ENCODE measurements around the gene PLCD3. TPM values are rescaled to one million over a fixed set of nuclear protein-coding genes. Genes with fewer than 3 reads are reported as not detected.
A peak's percentile ranks its signal among the peaks of the same experiment; 100 is the strongest.

PLCD3 gene
- total and polyA plus RNA-seq, 2 of the 4 experiments (the other 2 are of a cell fraction) = 5.6 to 36.6 TPM

GRCh38 chr17:45123076-45123770 lies 9.1 kb downstream of the PLCD3 start (continued):
- no peak for TF ChIP-seq SMC3 (IDR thresholded peaks at IDR 0.05; ENCODE audit: low read depth, low read length)

DNA sequence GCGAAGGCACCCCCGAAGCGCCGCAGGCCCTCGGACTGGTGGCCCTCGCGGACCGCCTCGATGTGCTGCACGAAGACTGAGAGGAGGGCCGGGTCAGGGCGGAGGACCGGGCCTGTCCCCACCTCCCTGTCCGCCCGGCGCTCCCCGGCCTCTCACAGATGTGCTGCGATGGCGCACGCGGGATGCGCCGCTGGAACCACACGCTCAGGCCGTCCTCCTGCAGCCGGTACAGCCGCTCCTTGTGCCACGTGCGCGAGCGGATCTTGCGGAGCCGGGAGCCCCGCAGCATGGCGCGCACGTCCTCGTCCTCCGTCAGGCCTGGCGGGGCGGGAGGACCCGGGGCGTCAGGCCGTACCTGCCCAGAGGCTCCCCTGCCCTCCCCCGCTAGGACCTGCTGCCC lies 11.3 kb downstream of the PLCD3 start:
- Histone ChIP-seq H4K20me1 (ENCODE audit: insufficient read depth, low read length) (no peaks in the 10 kb centered on the region), H3K4me1 (ENCODE audit: control insufficient read depth, insufficient read depth, low read length) (peaks cover 21% of the 10 kb centered on the region), H2AK9ac (replicated peaks; ENCODE audit: low read depth, low read length, poor library complexity) (peak overlapping the region; percentile 11), H2BK20ac (ENCODE audit: low read depth, low read length) (no peak overlapping the region), H4K91ac (ENCODE audit: insufficient read depth, low read depth, low read length) (no peak overlapping the region), H4K5ac (ENCODE audit: low read depth, low read length) (no peak overlapping the region), H3K79me1 (ENCODE audit: low read depth in 1 of 2, low read length in 2 of 2) (peaks cover 35 to 46% of the 10 kb centered on the region in 2 experiments), H4K8ac (ENCODE audit: low read depth in 2 of 2, low read length in 2 of 2) (no peak overlapping the region), H2AFZ (replicated peaks; ENCODE audit: low read length, poor library complexity) (no peak overlapping the region), H3K4ac (ENCODE audit: low read depth, low read length) (no peak overlapping the region), H2AK5ac (ENCODE audit: low read depth, low read length) (0 out of 2 replicates have a peak overlapping the region, but pooled peaks have one; percentile 10), H2BK15ac (ENCODE audit: low read depth, low read length) (no peak overlapping the region), H3K9ac (ENCODE audit: low read depth, low read length) (no peak overlapping the region), H2BK120ac (ENCODE audit: low read depth, low read length) (no peak overlapping the region), H3K27ac (ENCODE audit: insufficient read depth, low read length) (no peak overlapping the region), H3K23ac (ENCODE audit: low read depth, low read length) (no peak overlapping the region), H2BK5ac (ENCODE audit: low read depth, low read length, poor library complexity, severe bottlenecking) (no peak overlapping the region), H3K27me3 (ENCODE audit: control insufficient read depth, insufficient read depth, low read length) (no peaks in the 10 kb centered on the region), H3K14ac (replicated peaks; ENCODE audit: low read depth, low read length) (no peak overlapping the region), H3K9me1 (ENCODE audit: insufficient read depth, low read length) (peaks cover 22% of the 10 kb centered on the region), H3K36me3 (ENCODE audit: control insufficient read depth, insufficient read depth, low read length) (peaks cover 24% of the 10 kb centered on the region; the same call in 1 of the 2 replicates), H3K9me3 (ENCODE audit: control insufficient read depth, insufficient read depth, low read length) (no peaks in the 10 kb centered on the region), H3K4me2 (ENCODE audit: low read depth, low read length) (no peak overlapping the region), H3K4me3 (ENCODE audit: insufficient read depth, low read depth, low read length) (no peak overlapping the region), H3K56ac (ENCODE audit: extremely low read depth, insufficient read depth, low read length) (no peak overlapping the region), H3K18ac (ENCODE audit: low read depth, low read length) (no peak overlapping the region)
- no TSS peak for BruUV-seq (replicated peaks)
- DNase-seq (no peak), ATAC-seq (ENCODE audit: low read depth) (no peak)
- CTCF ChIA-PET = no interaction called here
- WGBS, 2 experiments (ENCODE audit: extremely low coverage in 2 of 2, insufficient read length in 1 of 2) = 73% methylated on average over 40 of the region's 45 CpGs; no CpG with 5 or more reads in 1 of the 2 experiments
- POLR2A ChIA-PET (ENCODE audit: unreplicated experiment) = no interaction called here
- dilution Hi-C loops (cut with HindIII; ENCODE audit: low sequenced_read_pairs, unreplicated experiment) (no loop called here), in situ Hi-C loops (cut with MboI; ENCODE audit: low sequenced_read_pairs) (no loop called here), intact Hi-C loops (cut with micrococcal nuclease) (no loop called here)
- TF ChIP-seq SMC3 (IDR thresholded peaks at IDR 0.05; ENCODE audit: low read depth, low read length) (no peak), CTCF (conservative IDR thresholded peaks at IDR 0.05; ENCODE audit: low read depth, low read length) (no peak), NFE2L2 (IDR thresholded peaks at IDR 0.05; ENCODE audit: low read depth, low read length) (no peak), RAD21 (IDR thresholded peaks at IDR 0.05; ENCODE audit: low read length) (no peak), RFX5 (IDR thresholded peaks at IDR 0.05; ENCODE audit: low read depth, low read length) (no peak), POLR2A (IDR thresholded peaks at IDR 0.05; ENCODE audit: low read depth, low read length) (no peak), RCOR1 (IDR thresholded peaks at IDR 0.05; ENCODE audit: insufficient replicate concordance, low read length) (no peak), FOS (IDR thresholded peaks at IDR 0.05; ENCODE audit: low read depth, low read length) (no peak), CEBPB (IDR thresholded peaks at IDR 0.05; ENCODE audit: low read depth, low read length) (no peak), MAFK (IDR thresholded peaks at IDR 0.05; ENCODE audit: low read depth, low read length) (no peak), MAZ (IDR thresholded peaks at IDR 0.05; ENCODE audit: borderline replicate concordance, low read depth, low read length) (no peak)
- TF ChIP-seq, protein P1, sequence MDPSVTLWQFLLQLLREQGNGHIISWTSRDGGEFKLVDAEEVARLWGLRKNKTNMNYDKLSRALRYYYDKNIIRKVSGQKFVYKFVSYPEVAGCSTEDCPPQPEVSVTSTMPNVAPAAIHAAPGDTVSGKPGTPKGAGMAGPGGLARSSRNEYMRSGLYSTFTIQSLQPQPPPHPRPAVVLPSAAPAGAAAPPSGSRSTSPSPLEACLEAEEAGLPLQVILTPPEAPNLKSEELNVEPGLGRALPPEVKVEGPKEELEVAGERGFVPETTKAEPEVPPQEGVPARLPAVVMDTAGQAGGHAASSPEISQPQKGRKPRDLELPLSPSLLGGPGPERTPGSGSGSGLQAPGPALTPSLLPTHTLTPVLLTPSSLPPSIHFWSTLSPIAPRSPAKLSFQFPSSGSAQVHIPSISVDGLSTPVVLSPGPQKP (IDR thresholded peaks at IDR 0.05; ENCODE audit: borderline replicate concordance, low read depth, low read length) = no peak
- TF ChIP-seq, protein P2, sequence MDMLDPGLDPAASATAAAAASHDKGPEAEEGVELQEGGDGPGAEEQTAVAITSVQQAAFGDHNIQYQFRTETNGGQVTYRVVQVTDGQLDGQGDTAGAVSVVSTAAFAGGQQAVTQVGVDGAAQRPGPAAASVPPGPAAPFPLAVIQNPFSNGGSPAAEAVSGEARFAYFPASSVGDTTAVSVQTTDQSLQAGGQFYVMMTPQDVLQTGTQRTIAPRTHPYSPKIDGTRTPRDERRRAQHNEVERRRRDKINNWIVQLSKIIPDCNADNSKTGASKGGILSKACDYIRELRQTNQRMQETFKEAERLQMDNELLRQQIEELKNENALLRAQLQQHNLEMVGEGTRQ (IDR thresholded peaks at IDR 0.05; ENCODE audit: low read depth, low read length) = no peak
